PC-3 (cell line): ENCODE measurements around the gene IL17B. TPM values are rescaled to one million over a fixed set of nuclear protein-coding genes. Genes with fewer than 3 reads are reported as not detected.

ENCODE experiments used
- ATAC-seq: fragments of 200-7000 bp; cut with Tn5 transposase; 2 replicates; pipeline ENCODE4 v1.9.1; 2020; ENCODE audit warnings: mild to moderate bottlenecking, moderate library complexity
- BruUV-seq: library from RNA; stranded (reverse); fragments of 400-500 nt; replicated peaks from 2 replicates; lab custom pipeline; 2021; lab: Mats Ljungman, UMichigan
- CTCF ChIA-PET: fragments of 300-600 bp; sonication (Branson Sonifier 250); formaldehyde crosslinking; loops from one replicate; lab custom pipeline; 2022; ENCODE audit warnings: antibody characterized with exemption; lab: Charles Lee
- POLR2A ChIA-PET: fragments of 300-600 bp; sonication (Branson Sonifier 250); formaldehyde crosslinking; loops from one replicate; lab custom pipeline; 2022; ENCODE audit warnings: antibody characterized with exemption; ENCODE audit not compliant: unreplicated experiment; lab: Charles Lee
- DNase-seq: peaks from one replicate; pipeline ENCODE4 v3.0.0-alpha.2; 2015
- H2AFZ ChIP-seq: fragments of 300-600 bp; sonication (generic); 2 replicates; pipeline ENCODE4 v1.6.0; 2016; ENCODE audit warnings: antibody characterized with exemption, low read length
- H3F3A ChIP-seq: fragments of 300-600 bp; sonication (generic); one replicate; pipeline ENCODE4 v1.6.0; 2017; ENCODE audit warnings: antibody characterized with exemption, low read length, control low read depth, mild to moderate bottlenecking; ENCODE audit not compliant: unreplicated experiment
- H3K27ac ChIP-seq: fragments of 300-600 bp; sonication (generic); 2 replicates; pipeline ENCODE4 v1.5.1; 2016; ENCODE audit warnings: mild to moderate bottlenecking, low read length
- H3K27me3 ChIP-seq: fragments of 300-600 bp; sonication (generic); 2 replicates; pipeline ENCODE4 v1.6.1; 2016; ENCODE audit warnings: low read length, mixed read lengths
- H3K36me3 ChIP-seq: fragments of 300-600 bp; sonication (generic); 2 replicates; pipeline ENCODE4 v1.6.1; 2016; ENCODE audit warnings: low read depth, mixed run types, low read length, mixed read lengths
- H3K4me1 ChIP-seq: fragments of 300-600 bp; sonication (generic); 2 replicates; pipeline ENCODE4 v1.5.1; 2016; ENCODE audit warnings: low read length; ENCODE audit not compliant: insufficient read depth
- H3K4me2 ChIP-seq: fragments of 300-600 bp; sonication (generic); 2 replicates; pipeline ENCODE4 v1.6.0; 2016; ENCODE audit warnings: low read length
- H3K4me3 ChIP-seq: fragments of 300-600 bp; sonication (generic); 2 replicates; pipeline ENCODE4 v1.5.1; 2016; ENCODE audit warnings: mild to moderate bottlenecking, low read length, mixed read lengths
- H3K79me2 ChIP-seq: fragments of 300-600 bp; sonication (generic); 2 replicates; pipeline ENCODE4 v1.6.1; 2017; ENCODE audit warnings: low read length, mixed read lengths
- H3K9ac ChIP-seq: fragments of 300-600 bp; sonication (generic); 2 replicates; pipeline ENCODE4 v1.6.0; 2016; ENCODE audit warnings: mild to moderate bottlenecking, low read length
- H3K9me2 ChIP-seq: fragments of 300-600 bp; sonication (generic); replicated peaks from 2 replicates; pipeline ENCODE4 v1.6.1; 2016; ENCODE audit warnings: mixed run types, low read length, mixed read lengths
- H3K9me3 ChIP-seq: fragments of 300-600 bp; sonication (generic); 2 replicates; pipeline ENCODE4 v1.6.1; 2016; ENCODE audit warnings: low read length, mixed read lengths
- H4K20me1 ChIP-seq: fragments of 300-600 bp; sonication (generic); 2 replicates; pipeline ENCODE4 v1.6.1; 2016; ENCODE audit warnings: low read length, mixed read lengths
- CTCF ChIP-seq: fragments of 300-600 bp; sonication (generic); conservative IDR thresholded peaks from 2 replicates; pipeline ENCODE4 v1.5.1; 2017; ENCODE audit warnings: antibody characterized with exemption, low read depth, mild to moderate bottlenecking, low read length
- EZH2 ChIP-seq: fragments of 300-600 bp; sonication (generic); IDR thresholded peaks from one replicate; pipeline ENCODE4 v1.6.1; 2017; ENCODE audit warnings: antibody characterized with exemption, mild to moderate bottlenecking, low read length; ENCODE audit not compliant: unreplicated experiment
- EZH2phosphoT487 ChIP-seq: fragments of 300-600 bp; sonication (generic); IDR thresholded peaks from 2 replicates; pipeline ENCODE4 v1.6.1; 2018; ENCODE audit warnings: mild to moderate bottlenecking, antibody characterized with exemption, low read length, borderline replicate concordance
- intact Hi-C: fragments of 100-400 bp; cut with micrococcal nuclease; formaldehyde crosslinking; loops from 2 replicates; pipeline ENCODE4 v1.9.0; 2023
- total RNA-seq: library from RNA; depleted of rRNA; stranded (reverse); fragments of >200 nt; gene quantifications from 2 replicates; pipeline ENCODE4 v1.2.3, GENCODE V29; 2014

Gene IL17B
- total RNA-seq, 1 experiment from 2014 or later, result not detected

GRCh38 chr5:149419859-149420544 lies 40.9 kb upstream of the IL17B start:
- no peak for DNase-seq
- POLR2A ChIA-PET, result no interaction called here
- Histone ChIP-seq H3K4me2 (no peak overlapping the region), H3K27ac (no peak overlapping the region), H3K9me2 (no peaks in the 10 kb centered on the region), H3K4me3 (no peak overlapping the region), H3K4me1 (no peaks in the 10 kb centered on the region), H3K9me3 (no peaks in the 10 kb centered on the region), H3K27me3 (no peaks in the 10 kb centered on the region), H4K20me1 (no peaks in the 10 kb centered on the region), H2AFZ (no peak overlapping the region), H3K36me3 (no peaks in the 10 kb centered on the region), H3K79me2 (no peaks in the 10 kb centered on the region), H3F3A (no peaks in the 10 kb centered on the region), H3K9ac (no peak overlapping the region)
- ATAC-seq, result no peak
- intact Hi-C loops, result no loop called here
- BruUV-seq, result no TSS peak
- CTCF ChIA-PET, result interaction anchor here (0.6 to 0.7 kb wide), 4 partner anchors 46 to 689 kb away, joined by 3 to 4 read pairs (median 4); no protein-coding TSS in a partner anchor
- TF ChIP-seq EZH2phosphoT487 (no peak), CTCF (no peak), EZH2 (no peak)

GRCh38 chr5:149419532-149419858 lies 40.4 kb upstream of the IL17B start:
- Histone ChIP-seq H3K9me2 (no peaks in the 10 kb centered on the region), H3F3A (no peaks in the 10 kb centered on the region), H3K9ac (no peak overlapping the region), H4K20me1 (no peaks in the 10 kb centered on the region), H3K4me2 (no peak overlapping the region), H2AFZ (no peak overlapping the region), H3K27ac (no peak overlapping the region), H3K9me3 (no peaks in the 10 kb centered on the region), H3K79me2 (no peaks in the 10 kb centered on the region), H3K4me3 (no peak overlapping the region), H3K36me3 (no peaks in the 10 kb centered on the region), H3K27me3 (no peaks in the 10 kb centered on the region), H3K4me1 (no peaks in the 10 kb centered on the region)
- ATAC-seq (no peak), DNase-seq (no peak)
- intact Hi-C loops, result no loop called here
- ChIA-PET POLR2A (no interaction called here), CTCF (interaction anchor here (0.6 to 0.7 kb wide), 4 partner anchors 46 to 688 kb away, joined by 3 to 4 read pairs (median 4); no protein-coding TSS in a partner anchor)
- no peak for TF ChIP-seq EZH2
- TF ChIP-seq EZH2phosphoT487, result no peak
- no peak for TF ChIP-seq CTCF
- BruUV-seq, result no TSS peak

DNA sequence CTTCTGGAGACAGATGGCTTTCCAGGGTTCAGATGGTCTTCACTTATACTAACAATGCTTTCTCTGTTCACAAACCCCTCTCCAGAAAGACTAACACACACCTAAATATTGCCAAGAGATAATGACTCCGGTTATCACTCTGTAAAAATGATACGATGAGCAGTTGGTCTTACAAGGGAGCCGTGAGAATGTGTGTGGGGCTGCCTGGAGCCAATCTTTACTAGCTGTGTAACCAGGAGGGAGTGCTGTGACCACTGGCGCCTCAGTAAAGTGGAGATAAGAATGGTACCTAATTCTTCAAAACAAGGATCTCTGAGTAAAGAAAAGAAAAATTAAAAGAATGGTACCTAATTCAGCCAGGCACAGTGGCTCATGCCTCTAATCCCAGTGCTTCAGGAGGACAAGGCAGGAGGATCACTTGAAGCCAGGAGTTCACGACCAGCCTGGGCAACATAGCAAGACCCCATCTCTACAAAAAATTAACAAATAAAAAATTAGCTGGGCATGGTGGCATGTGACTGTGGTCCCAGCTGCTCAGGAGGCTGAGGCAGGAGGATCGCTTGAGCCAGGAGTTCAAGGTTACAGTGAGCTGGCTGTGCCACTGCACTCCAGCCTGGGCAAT lies 39.9 kb upstream of the IL17B start:
- CTCF ChIA-PET, result interaction anchor here (0.7 kb wide), 2 partner anchors 45 to 304 kb away, joined by 3 to 4 read pairs; no protein-coding TSS in a partner anchor
- H3K9ac ChIP-seq, result no peak overlapping the region

More for the DNA sequence above, 39.9 kb upstream of the IL17B start:
- Histone ChIP-seq H3F3A (no peaks in the 10 kb centered on the region), H3K4me1 (no peaks in the 10 kb centered on the region), H3K79me2 (no peaks in the 10 kb centered on the region), H3K9me2 (no peaks in the 10 kb centered on the region), H3K9me3 (no peaks in the 10 kb centered on the region), H4K20me1 (no peaks in the 10 kb centered on the region), H3K4me2 (no peak overlapping the region), H3K27me3 (no peaks in the 10 kb centered on the region), H3K36me3 (no peaks in the 10 kb centered on the region), H3K4me3 (no peak overlapping the region), H2AFZ (no peak overlapping the region), H3K27ac (no peak overlapping the region)
- DNase-seq (no peak), ATAC-seq (no peak)
- intact Hi-C loops, result no loop called here
- no peak for TF ChIP-seq EZH2phosphoT487
- no peak for TF ChIP-seq EZH2
- TF ChIP-seq CTCF, result no peak
- BruUV-seq, result no TSS peak
- POLR2A ChIA-PET, result no interaction called here
